Prostate gland (tissue), 2 donors: ENCODE data around the gene RBM10. TPM values are rescaled to one million over a fixed set of nuclear protein-coding genes. Genes with fewer than 3 reads are reported as not detected.

Experiments
- DNase-seq: peaks from one replicate; pipeline ENCODE4 v3.0.0-alpha.2; 2019; ENCODE audit warnings: low spot score
- H3K27ac ChIP-seq, 2 donors: fragments of 200-600 bp; sonication (generic); 2 replicates each; pipeline ENCODE4 v1.5.1; 2017 to 2019
- H3K27me3 ChIP-seq: fragments of 200-600 bp; sonication (generic); replicated peaks from 2 replicates; pipeline ENCODE4 v1.5.1; 2019; ENCODE audit not compliant: insufficient read depth
- H3K36me3 ChIP-seq, 2 donors: fragments of 200-600 bp; sonication (generic); 1 replicate in 1 of 2; 2 replicates in 1 of 2; pipeline versions ENCODE4 v1.5.1 to v1.8.1; 2017 to 2019
- H3K4me1 ChIP-seq: fragments of 200-600 bp; sonication (generic); replicated peaks from 2 replicates; pipeline ENCODE4 v1.5.1; 2019
- H3K4me3 ChIP-seq, 2 donors: fragments of 200-600 bp; sonication (generic); 2 replicates each; pipeline ENCODE4 v1.5.1; 2017 to 2019
- H3K9me3 ChIP-seq: fragments of 200-600 bp; sonication (generic); 2 replicates; pipeline ENCODE4 v1.5.1; 2017
- POLR2A ChIP-seq: fragments of 450-650 bp; IDR thresholded peaks from one replicate; pipeline ENCODE4 v1.6.1; 2016; ENCODE audit warnings: antibody characterized with exemption, mild to moderate bottlenecking
- POLR2AphosphoS5 ChIP-seq: sonication (generic); formaldehyde crosslinking; IDR thresholded peaks from one replicate; pipeline ENCODE4 v1.6.1; 2017; ENCODE audit warnings: antibody characterized with exemption
- WGBS: methylation state at CpG from one replicate; pipeline ENCODE4 v1.1.5; 2018; 5-methylcytosine and 5-hydroxymethylcytosine counted together
- intact Hi-C: fragments of 100-400 bp; cut with DNase I; formaldehyde crosslinking; loops from one replicate; pipeline ENCODE4 v1.14.2; 2022
- total RNA-seq, 2 donors: library from RNA; depleted of rRNA; stranded (reverse); fragments of >200 nt; gene quantifications; one replicate each; pipeline ENCODE4 v1.1.0, GENCODE V29; 2016
- TF ChIP-seq, protein P1 (sequence below), 4 experiments: fragments of 200-600 bp in 2 of 4; fragments of 450-650 bp in 2 of 4; sonication (generic) in 2 of 4; IDR thresholded peaks; 1 replicate in 3 of 4; 2 replicates in 1 of 4; pipeline ENCODE4 v1.5.1; 2016 to 2019; ENCODE audit warnings: antibody characterized with exemption in 4 of 4, mild to moderate bottlenecking in 2 of 4, moderate library complexity in 2 of 4

Gene RBM10
- total RNA-seq, 2 donors from 2014 or later: 45.0 to 49.0 TPM

DNA sequence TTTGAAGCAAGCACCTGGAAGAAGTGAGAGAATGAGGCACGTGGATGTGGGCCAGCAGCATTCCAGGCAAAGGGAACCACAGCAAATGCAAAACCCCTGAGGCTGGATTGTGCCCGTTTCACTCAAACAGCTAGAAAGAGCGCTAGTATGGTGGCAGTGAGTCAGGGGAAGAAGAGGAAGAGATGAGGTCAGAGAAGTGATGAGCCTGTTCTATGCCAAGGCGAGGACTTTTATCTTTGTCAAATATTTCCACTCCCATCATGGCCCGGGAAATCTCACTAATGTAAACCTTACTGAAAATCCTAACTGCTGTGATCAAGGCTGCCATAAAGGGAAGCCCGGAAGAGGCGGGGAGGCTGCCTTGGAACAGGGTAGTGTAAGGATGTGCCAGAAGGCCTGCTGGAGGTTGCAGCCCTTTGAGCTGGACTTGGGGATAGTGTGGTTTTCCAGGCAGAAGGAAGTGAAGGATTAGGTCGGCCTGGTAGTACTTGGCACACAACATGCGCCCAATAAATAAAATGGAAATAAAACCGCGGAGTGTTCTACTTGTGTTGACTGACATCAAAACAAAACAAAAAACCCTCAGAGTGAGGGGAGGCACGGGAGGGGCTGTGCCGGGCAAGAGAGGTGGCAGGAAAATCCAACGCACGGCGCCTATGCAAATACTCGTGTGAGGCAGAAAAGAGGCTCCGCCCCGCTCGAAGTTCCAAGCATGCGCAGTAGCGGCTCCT is 72.3 kb downstream of the RBM10 start:
- no peak for TF ChIP-seq POLR2AphosphoS5
- TF ChIP-seq, protein P1, sequence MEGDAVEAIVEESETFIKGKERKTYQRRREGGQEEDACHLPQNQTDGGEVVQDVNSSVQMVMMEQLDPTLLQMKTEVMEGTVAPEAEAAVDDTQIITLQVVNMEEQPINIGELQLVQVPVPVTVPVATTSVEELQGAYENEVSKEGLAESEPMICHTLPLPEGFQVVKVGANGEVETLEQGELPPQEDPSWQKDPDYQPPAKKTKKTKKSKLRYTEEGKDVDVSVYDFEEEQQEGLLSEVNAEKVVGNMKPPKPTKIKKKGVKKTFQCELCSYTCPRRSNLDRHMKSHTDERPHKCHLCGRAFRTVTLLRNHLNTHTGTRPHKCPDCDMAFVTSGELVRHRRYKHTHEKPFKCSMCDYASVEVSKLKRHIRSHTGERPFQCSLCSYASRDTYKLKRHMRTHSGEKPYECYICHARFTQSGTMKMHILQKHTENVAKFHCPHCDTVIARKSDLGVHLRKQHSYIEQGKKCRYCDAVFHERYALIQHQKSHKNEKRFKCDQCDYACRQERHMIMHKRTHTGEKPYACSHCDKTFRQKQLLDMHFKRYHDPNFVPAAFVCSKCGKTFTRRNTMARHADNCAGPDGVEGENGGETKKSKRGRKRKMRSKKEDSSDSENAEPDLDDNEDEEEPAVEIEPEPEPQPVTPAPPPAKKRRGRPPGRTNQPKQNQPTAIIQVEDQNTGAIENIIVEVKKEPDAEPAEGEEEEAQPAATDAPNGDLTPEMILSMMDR (IDR thresholded peaks at IDR 0.05): no peak
- TF ChIP-seq POLR2A: no peak
- peak; percentile 8 for DNase-seq
- Histone ChIP-seq H3K4me1 (no peaks in the 10 kb centered on the region), H3K27me3 (no peaks in the 10 kb centered on the region), H3K9me3 (no peaks in the 10 kb centered on the region), H3K36me3 (no peaks in the 10 kb centered on the region), H3K4me3 (peak overlapping the region; percentile 7 to 10), H3K27ac (peak overlapping the region; percentile 84 to 97)
- under 1% methylated on average over 22 of the region's 22 CpGs for WGBS
- intact Hi-C loops: loop anchor here (5.0 kb wide), 1 partner anchor 145 kb away; no protein-coding TSS in a partner anchor

DNA sequence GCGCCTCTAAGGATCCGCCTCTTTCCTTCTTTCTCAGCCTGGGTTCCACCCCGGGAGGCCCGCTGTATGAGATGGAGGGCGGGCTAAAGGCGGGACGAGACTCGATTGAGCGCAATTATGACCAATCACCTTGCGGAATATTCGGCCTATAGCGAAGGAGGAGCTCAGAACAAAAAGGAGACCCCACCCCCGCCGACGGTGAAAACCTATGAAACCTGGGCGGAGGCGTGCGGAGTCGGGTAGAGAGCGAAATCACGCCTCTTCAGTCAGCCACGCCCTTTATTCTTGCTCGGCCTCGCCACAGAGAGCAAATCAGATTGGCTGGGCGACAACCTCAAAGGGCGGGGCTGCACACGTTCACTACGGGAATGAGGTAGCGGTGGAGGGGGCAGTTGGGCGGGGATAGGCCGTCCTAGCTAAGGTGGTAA is 72.8 kb downstream of the RBM10 start:
- peak overlapping the region; percentile 95 to 97 for H3K27ac ChIP-seq
- TF ChIP-seq POLR2AphosphoS5 (no peak), POLR2A (peak; percentile 44)
- peak; percentile 96 for DNase-seq
- WGBS: 0% methylated on average over 14 of the region's 31 CpGs
- intact Hi-C loops: loop anchor here (5.0 kb wide), 1 partner anchor 144 kb away; no protein-coding TSS in a partner anchor
- H3K4me1 ChIP-seq: no peaks in the 10 kb centered on the region
- no peaks in the 10 kb centered on the region for H3K9me3 ChIP-seq
- no peaks in the 10 kb centered on the region for H3K36me3 ChIP-seq
- peak overlapping the region; percentile 68 to 70 for H3K4me3 ChIP-seq
- no peaks in the 10 kb centered on the region for H3K27me3 ChIP-seq

DNA sequence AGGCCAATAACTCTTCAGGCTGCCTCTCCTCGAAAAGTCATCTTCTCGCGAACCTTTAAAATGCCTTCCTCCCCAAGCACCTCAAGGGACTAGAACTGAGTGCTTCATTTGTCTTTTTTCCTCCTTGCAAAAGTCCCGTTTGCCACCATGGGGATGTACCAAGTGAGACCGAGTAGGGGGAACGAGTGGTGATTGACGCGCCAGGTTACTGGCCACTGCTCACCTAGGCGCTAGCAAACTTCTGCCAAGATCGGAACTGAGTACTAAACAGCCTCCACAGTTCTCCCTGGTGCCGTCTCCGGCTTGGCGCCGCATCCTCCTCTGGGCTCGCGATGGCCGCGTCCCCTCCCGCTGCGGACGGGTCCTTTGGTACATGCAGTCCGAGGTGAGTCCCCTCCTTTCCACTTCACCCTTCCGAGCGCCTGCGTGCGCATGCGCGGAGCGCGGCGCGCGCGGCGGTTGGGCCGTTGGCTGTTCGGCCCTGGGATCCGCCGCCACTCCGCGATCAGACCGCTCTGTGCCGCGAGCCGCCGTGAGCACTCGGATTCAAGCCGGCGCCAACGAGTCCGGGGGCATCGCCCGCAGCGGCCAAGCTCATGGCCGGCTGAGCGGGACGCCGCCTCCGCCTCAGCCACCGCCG is 73.4 kb downstream of the RBM10 start, which contains the start of gene CDK16:
TSS of gene CDK16 (plus strand) at position 402 of the 640 bp plus-strand sequence. CDS start 4,877 bp downstream, outside the sequence.
- peak; percentile 91 for TF ChIP-seq POLR2A
- TF ChIP-seq, protein P1 (IDR thresholded peaks at IDR 0.05): peak in 1 of 4 experiments; percentile 3
- TF ChIP-seq POLR2AphosphoS5: peak; percentile 65
- intact Hi-C loops: loop anchor here (5.0 kb wide), 1 partner anchor 144 kb away; no protein-coding TSS in a partner anchor
- Histone ChIP-seq H3K9me3 (no peaks in the 10 kb centered on the region), H3K4me1 (no peaks in the 10 kb centered on the region), H3K4me3 (peak within 1 kb of the TSS; percentile 68 to 70), H3K36me3 (no peaks in the 10 kb centered on the region), H3K27me3 (no peaks in the 10 kb centered on the region), H3K27ac (peak within 1 kb of the TSS; percentile 95 to 97)
- 0% methylated on average over 3 of the region's 61 CpGs for WGBS
- peak; percentile 55 for DNase-seq

DNA sequence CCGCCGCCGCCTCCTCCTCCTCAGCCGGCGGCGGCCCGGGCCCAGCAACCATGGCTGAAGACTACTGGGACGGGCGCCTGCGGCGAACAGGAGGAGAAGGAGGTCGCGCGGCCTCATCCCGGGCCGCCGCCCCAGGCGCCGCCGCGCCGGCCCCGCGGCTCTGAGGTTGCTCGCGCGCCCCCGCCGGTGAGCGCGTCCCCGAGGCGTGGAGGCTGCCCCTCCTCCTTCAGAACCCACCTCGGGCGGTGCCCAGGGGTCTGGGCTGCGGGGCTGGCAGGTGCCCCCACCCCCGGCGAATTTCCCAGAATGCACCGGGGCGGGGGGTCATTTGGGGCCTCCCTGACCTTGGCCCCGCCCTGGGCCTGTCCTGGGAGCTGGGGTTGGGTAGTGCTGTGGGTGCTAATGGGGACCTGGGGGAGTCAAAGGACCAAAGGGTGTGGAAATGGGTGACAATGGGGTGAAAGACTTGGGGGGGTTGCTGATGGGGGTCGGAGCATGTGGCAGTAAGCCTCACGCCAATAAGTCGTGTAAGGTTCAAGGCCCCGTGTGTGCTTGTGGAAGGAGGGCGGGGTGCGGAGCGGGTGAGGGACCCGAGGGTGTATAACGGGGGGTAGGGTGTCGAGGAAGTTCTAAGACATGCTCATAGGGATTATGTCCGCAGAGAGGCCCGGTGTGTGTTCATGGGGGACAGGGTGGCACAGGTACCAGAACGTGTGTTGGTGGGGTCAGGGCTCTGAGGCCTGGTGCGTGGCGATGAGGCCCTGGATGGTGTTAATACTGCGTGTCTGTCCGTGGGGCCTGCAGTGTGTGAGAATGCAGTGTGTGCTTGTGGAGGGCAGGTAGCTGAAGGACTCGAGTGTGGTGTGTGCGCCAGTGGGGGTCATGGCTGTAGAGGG is 74.1 kb downstream of the RBM10 start:
- Histone ChIP-seq H3K4me3 (peak overlapping the region; percentile 68 to 70), H3K36me3 (no peaks in the 10 kb centered on the region), H3K9me3 (no peaks in the 10 kb centered on the region), H3K27ac (peak overlapping the region; percentile 95 to 97), H3K4me1 (no peaks in the 10 kb centered on the region), H3K27me3 (no peaks in the 10 kb centered on the region)
- no peak for DNase-seq
- whole genome bisulfite sequencing: 5% methylated on average over 19 of the region's 60 CpGs
- intact Hi-C loops: loop anchor here (5.0 kb wide), 1 partner anchor 143 kb away; no protein-coding TSS in a partner anchor
- TF ChIP-seq POLR2AphosphoS5 (no peak), POLR2A (no peak)
- TF ChIP-seq, protein P1 (IDR thresholded peaks at IDR 0.05): no peak
